Endodermal cell (in vitro differentiated cells): Measurements from ENCODE around the gene NAA25. TPM values are rescaled to one million over a fixed set of nuclear protein-coding genes. Genes with fewer than 3 reads are reported as not detected.

Source experiments
- DNase-seq: peaks from one replicate; pipeline ENCODE4 v3.0.0-alpha.2; 2017
- H3K27ac ChIP-seq: 2 replicates; pipeline ENCODE4 v1.5.1; 2013; ENCODE audit warnings: mild to moderate bottlenecking, low read depth, low read length, moderate library complexity
- H3K27me3 ChIP-seq: 2 replicates; pipeline ENCODE4 v1.6.1; 2013; ENCODE audit warnings: mild to moderate bottlenecking, low read length, moderate library complexity; ENCODE audit not compliant: insufficient read depth, control insufficient read depth, poor library complexity, severe bottlenecking
- H3K36me3 ChIP-seq: 2 replicates; pipeline ENCODE4 v1.7.0; 2013; ENCODE audit warnings: mild to moderate bottlenecking, low read length, moderate library complexity; ENCODE audit not compliant: control insufficient read depth, insufficient read depth
- H3K4me1 ChIP-seq: one replicate; pipeline ENCODE4 v1.7.0; 2013; ENCODE audit warnings: low read length; ENCODE audit not compliant: control insufficient read depth, insufficient read depth
- H3K4me3 ChIP-seq: 2 replicates; pipeline ENCODE4 v1.5.1; 2013; ENCODE audit warnings: mild to moderate bottlenecking, low read length, moderate library complexity
- H3K9ac ChIP-seq: 2 replicates; pipeline ENCODE4 v1.6.1; 2013; ENCODE audit warnings: mild to moderate bottlenecking, low read length, moderate library complexity; ENCODE audit not compliant: poor library complexity, severe bottlenecking; ENCODE audit errors: extremely low read depth
- H3K9me3 ChIP-seq: 2 replicates; pipeline ENCODE4 v1.6.1; 2013; ENCODE audit warnings: mild to moderate bottlenecking, low read length, moderate library complexity; ENCODE audit not compliant: control insufficient read depth
- H3K27ac Mint-ChIP-seq: 2 replicates; pipeline ENCODE4 v1.8.0; 2020; ENCODE audit warnings: mixed read lengths
- H3K27me3 Mint-ChIP-seq: 2 replicates; pipeline ENCODE4 v1.8.0; 2021; ENCODE audit warnings: mild to moderate bottlenecking, mixed read lengths; ENCODE audit not compliant: insufficient read depth
- H3K36me3 Mint-ChIP-seq: 2 replicates; pipeline ENCODE4 v1.8.0; 2020; ENCODE audit warnings: low read depth, mixed read lengths
- H3K4me1 Mint-ChIP-seq: 2 replicates; pipeline ENCODE4 v1.8.0; 2020; ENCODE audit warnings: mixed read lengths
- H3K4me3 Mint-ChIP-seq: 2 replicates; pipeline ENCODE4 v1.8.0; 2020; ENCODE audit warnings: mild to moderate bottlenecking, moderate library complexity, mixed read lengths
- H3K9me3 Mint-ChIP-seq: 2 replicates; pipeline ENCODE4 v1.8.0; 2020; ENCODE audit warnings: mild to moderate bottlenecking, mixed read lengths
- CTCF ChIP-seq: fragments of 200-600 bp; sonication (generic); conservative IDR thresholded peaks from 2 replicates; pipeline ENCODE4 v1.5.0; 2021; ENCODE audit warnings: antibody characterized with exemption, mild to moderate bottlenecking
- WGBS, 2 experiments: methylation state at CpG; one replicate each; pipeline versions ENCODE4 v1.1.5 to v1.1.7; 2013; ENCODE audit warnings: missing lambda C conversion rate in 2 of 2, mixed read lengths in 1 of 2; ENCODE audit not compliant: insufficient coverage in 1 of 2, insufficient read length in 1 of 2; 5-methylcytosine and 5-hydroxymethylcytosine counted together
- total RNA-seq, 2 donors: library from RNA; stranded (reverse); fragmentation: NEBNext Ultra II Directional in 1 of 2; extraction: Animal tissue kit (Norgen Biotek cat#: 25700) in 1 of 2; gene quantifications; 2 replicates in 1 of 2; 3 replicates in 1 of 2; pipeline ENCODE4 v1.2.1, GENCODE V29; 2021

NAA25 gene
- total RNA-seq, 2 donors from 2014 or later: 34.2 to 36.3 TPM

GRCh38 chr12:112096070-112096469 lies 12.5 kb downstream of the NAA25 start:
- no peak overlapping the region for H3K27ac ChIP-seq
- Mint-ChIP-seq H3K36me3 (peaks cover 72% of the 10 kb centered on the region), H3K4me1 (no peaks in the 10 kb centered on the region), H3K27ac (no peak overlapping the region), H3K9me3 (peaks cover 2% of the 10 kb centered on the region), H3K4me3 (no peak overlapping the region), H3K27me3 (no peaks in the 10 kb centered on the region)
- no peak for DNase-seq
- H3K4me1 ChIP-seq: no peaks in the 10 kb centered on the region
- H3K27me3 ChIP-seq: no peaks in the 10 kb centered on the region
- no peak overlapping the region for H3K9ac ChIP-seq
- H3K4me3 ChIP-seq: no peak overlapping the region
- H3K36me3 ChIP-seq: peaks cover 81% of the 10 kb centered on the region
- no peak for TF ChIP-seq CTCF
- no peaks in the 10 kb centered on the region for H3K9me3 ChIP-seq

- no peak for TF ChIP-seq CTCF
- H3K36me3 Mint-ChIP-seq: peaks cover 60% of the 10 kb centered on the region
- Histone ChIP-seq H3K27ac (no peak overlapping the region), H3K27me3 (no peaks in the 10 kb centered on the region), H3K4me3 (no peak overlapping the region), H3K9me3 (no peaks in the 10 kb centered on the region), H3K4me1 (no peaks in the 10 kb centered on the region), H3K9ac (no peak overlapping the region), H3K36me3 (peaks cover 83% of the 10 kb centered on the region)
- no peak overlapping the region for H3K4me3 Mint-ChIP-seq
- no peak overlapping the region for H3K27ac Mint-ChIP-seq
- peak; percentile 22 for DNase-seq
- peaks cover 2% of the 10 kb centered on the region for H3K9me3 Mint-ChIP-seq
- H3K27me3 Mint-ChIP-seq: no peaks in the 10 kb centered on the region
- H3K4me1 Mint-ChIP-seq: no peaks in the 10 kb centered on the region
- 84 to 95% methylated on average over 3 of the region's 3 CpGs for WGBS, 2 experiments
Measured at GRCh38 chr12:112091563-112091962, 17.0 kb downstream of the NAA25 start.

- no peaks in the 10 kb centered on the region for H3K9me3 ChIP-seq
- Mint-ChIP-seq H3K4me3 (no peak overlapping the region), H3K4me1 (no peaks in the 10 kb centered on the region), H3K27ac (peak overlapping the region; percentile 7), H3K36me3 (peaks cover 52% of the 10 kb centered on the region), H3K9me3 (no peaks in the 10 kb centered on the region), H3K27me3 (no peaks in the 10 kb centered on the region)
- H3K27ac ChIP-seq: no peak overlapping the region
- H3K4me1 ChIP-seq: no peaks in the 10 kb centered on the region
- DNase-seq: no peak
- no peak for TF ChIP-seq CTCF
- no peak overlapping the region for H3K9ac ChIP-seq
- 89 to 100% methylated on average over 1 of the region's 1 CpG for WGBS, 2 experiments
- no peak overlapping the region for H3K4me3 ChIP-seq
- H3K27me3 ChIP-seq: no peaks in the 10 kb centered on the region
- peaks cover 76% of the 10 kb centered on the region for H3K36me3 ChIP-seq
Measured at GRCh38 chr12:112087851-112088250, 20.7 kb downstream of the NAA25 start.
